ENCODE data around the gene SMG5.
"Not testable (repeated sequence)": the region's sequence is repeated elsewhere in the genome, so short reads cannot be mapped to it uniquely, and the experiment has no call there.

Gene SMG5, protein sequence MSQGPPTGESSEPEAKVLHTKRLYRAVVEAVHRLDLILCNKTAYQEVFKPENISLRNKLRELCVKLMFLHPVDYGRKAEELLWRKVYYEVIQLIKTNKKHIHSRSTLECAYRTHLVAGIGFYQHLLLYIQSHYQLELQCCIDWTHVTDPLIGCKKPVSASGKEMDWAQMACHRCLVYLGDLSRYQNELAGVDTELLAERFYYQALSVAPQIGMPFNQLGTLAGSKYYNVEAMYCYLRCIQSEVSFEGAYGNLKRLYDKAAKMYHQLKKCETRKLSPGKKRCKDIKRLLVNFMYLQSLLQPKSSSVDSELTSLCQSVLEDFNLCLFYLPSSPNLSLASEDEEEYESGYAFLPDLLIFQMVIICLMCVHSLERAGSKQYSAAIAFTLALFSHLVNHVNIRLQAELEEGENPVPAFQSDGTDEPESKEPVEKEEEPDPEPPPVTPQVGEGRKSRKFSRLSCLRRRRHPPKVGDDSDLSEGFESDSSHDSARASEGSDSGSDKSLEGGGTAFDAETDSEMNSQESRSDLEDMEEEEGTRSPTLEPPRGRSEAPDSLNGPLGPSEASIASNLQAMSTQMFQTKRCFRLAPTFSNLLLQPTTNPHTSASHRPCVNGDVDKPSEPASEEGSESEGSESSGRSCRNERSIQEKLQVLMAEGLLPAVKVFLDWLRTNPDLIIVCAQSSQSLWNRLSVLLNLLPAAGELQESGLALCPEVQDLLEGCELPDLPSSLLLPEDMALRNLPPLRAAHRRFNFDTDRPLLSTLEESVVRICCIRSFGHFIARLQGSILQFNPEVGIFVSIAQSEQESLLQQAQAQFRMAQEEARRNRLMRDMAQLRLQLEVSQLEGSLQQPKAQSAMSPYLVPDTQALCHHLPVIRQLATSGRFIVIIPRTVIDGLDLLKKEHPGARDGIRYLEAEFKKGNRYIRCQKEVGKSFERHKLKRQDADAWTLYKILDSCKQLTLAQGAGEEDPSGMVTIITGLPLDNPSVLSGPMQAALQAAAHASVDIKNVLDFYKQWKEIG

DNA sequence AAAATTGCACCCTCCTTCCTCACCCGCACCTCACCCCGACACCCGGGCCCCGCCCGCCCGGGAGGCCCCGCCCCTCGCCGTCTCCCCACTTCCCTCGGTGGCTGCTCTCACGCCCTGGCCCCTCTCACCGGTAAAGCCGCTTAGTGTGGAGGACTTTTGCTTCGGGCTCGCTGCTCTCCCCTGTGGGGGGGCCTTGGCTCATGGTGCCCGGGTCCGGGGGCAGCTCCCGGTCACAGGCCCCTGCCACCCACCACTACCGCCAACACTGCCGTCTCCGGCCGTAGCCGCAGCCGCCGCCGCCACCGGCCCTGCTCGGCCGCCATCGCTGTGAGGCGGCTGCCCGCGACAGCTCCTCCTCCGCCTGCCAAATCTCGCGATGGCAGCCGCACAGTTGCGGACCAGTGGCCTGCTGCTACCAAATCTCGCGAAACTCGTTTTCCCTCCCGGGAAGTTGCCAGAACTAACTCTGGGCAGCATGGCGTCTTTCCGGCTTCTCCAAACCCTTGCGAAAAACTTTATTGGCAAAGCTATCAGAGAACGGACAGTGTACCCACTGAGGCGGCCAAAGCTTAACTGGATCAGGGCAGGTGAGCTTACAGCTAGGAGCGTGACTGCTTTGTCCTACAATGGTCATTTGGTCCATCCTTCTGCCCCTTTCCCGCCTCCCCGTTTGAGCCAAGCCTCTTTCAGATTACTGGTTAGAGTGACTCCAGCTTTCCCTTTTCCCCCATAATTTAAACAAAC lies at the start of gene SMG5:
Gene SMG5 (minus strand): TSS at position 347 of the 744 bp plus-strand sequence. CDS start 145 bp downstream, at position 202.
- peak; percentile 98 for DNase-seq
- CTCF ChIA-PET: interaction anchor here (0.7 to 3.5 kb wide), 6 partner anchors 11 to 186 kb away, joined by 3 to 11 read pairs (median 4); no protein-coding TSS in a partner anchor
- no peaks in the 10 kb centered on the region for H3K27me3 Mint-ChIP-seq
- peaks cover 39% of the 10 kb centered on the region for H3K4me1 Mint-ChIP-seq
- peak within 1 kb of the TSS; percentile 88 for H3K27ac Mint-ChIP-seq
- H3K9me3 Mint-ChIP-seq: no peaks in the 10 kb centered on the region
- peak within 1 kb of the TSS; percentile 82 for H3K4me3 Mint-ChIP-seq
- H3K36me3 Mint-ChIP-seq: peaks cover 16% of the 10 kb centered on the region

DNA sequence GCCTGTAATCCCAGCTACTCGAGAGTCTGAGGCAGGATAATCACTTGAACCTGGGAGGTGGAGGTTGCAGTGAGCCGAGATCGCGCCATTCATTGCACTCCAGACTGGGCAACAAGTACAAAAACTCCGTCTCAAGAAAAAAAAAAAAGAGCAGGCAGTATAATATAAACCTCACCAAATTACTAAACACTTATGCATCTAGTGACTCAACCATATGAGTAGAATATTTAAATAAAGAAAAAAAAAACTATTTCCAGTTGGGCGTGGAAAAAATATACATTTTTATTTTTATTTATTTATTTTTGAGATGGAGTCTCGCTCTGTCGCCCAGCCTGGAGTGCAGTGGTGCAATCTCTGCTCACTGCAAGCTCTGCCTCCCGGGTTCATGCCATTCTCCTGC lies 40.6 kb upstream of the SMG5 start:
- H3K4me3 Mint-ChIP-seq, H3K27me3 Mint-ChIP-seq, H3K9me3 Mint-ChIP-seq, H3K4me1 Mint-ChIP-seq, H3K27ac Mint-ChIP-seq, DNase-seq: not testable (repeated sequence)
- peaks cover 36% of the 10 kb centered on the region for H3K36me3 Mint-ChIP-seq
- CTCF ChIA-PET: interaction anchor here (1.2 to 1.9 kb wide), 3 partner anchors 177 to 226 kb away, joined by 3 to 6 read pairs (median 4); no protein-coding TSS in a partner anchor

DNA sequence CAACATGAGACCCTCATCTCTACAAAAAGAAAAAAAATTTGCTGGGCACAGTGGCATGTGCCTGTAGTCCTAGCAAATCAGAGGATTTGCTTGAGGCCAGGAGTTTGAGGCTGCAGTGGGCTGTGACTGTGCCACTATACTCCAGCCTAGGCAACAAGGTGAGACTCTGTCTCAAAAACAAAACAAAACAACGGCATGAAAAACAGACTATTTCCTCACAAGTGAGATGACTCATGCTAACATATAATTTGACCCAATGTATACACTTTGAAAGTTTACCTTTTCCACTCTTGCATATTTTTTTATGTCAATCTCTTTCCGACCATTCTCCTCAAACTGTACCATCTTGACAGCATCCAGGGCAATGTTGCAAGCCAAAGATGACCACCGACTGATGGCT lies 37.9 kb upstream of the SMG5 start:
- CTCF ChIA-PET: interaction anchor here (1.2 to 4.7 kb wide), 4 partner anchors 11 to 230 kb away, joined by 3 to 73 read pairs (median 4); no protein-coding TSS in a partner anchor
- H3K27ac Mint-ChIP-seq: no peak overlapping the region

DNA sequence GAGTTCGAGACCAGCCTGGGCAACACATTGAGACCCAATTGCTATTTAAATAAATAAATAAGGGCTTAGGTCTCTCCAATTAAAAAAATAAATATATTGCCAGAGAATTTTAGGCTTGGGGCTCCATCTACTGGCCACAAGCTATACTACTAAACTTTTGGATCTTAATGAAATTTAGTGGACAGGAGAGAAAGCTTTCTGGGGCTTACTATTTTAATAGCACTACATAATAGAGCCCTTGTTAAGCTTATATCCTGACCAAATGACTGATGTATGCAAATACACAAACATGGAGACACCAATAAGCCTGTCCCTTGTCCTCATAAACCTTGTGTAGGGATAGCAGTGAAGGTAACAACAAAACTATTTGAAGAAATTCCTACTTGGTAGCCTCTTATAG lies 37.0 kb upstream of the SMG5 start:
- H3K36me3 Mint-ChIP-seq: peaks cover 44% of the 10 kb centered on the region
- no peak overlapping the region for H3K4me3 Mint-ChIP-seq
- H3K27ac Mint-ChIP-seq: no peak overlapping the region
- peak; percentile 49 for DNase-seq
- no peaks in the 10 kb centered on the region for H3K9me3 Mint-ChIP-seq
- H3K27me3 Mint-ChIP-seq: no peaks in the 10 kb centered on the region
- no peaks in the 10 kb centered on the region for H3K4me1 Mint-ChIP-seq
- CTCF ChIA-PET: interaction anchor here (0.7 to 4.7 kb wide), 23 partner anchors 12 to 235 kb away, joined by 3 to 73 read pairs (median 4); partner anchors contain the start of genes SMG5 and TMEM79

More for the DNA sequence above, 37.9 kb upstream of the SMG5 start:
- Mint-ChIP-seq H3K4me3 (no peak overlapping the region), H3K4me1 (no peaks in the 10 kb centered on the region), H3K9me3 (no peaks in the 10 kb centered on the region), H3K27me3 (no peaks in the 10 kb centered on the region), H3K36me3 (peaks cover 43% of the 10 kb centered on the region)
- no peak for DNase-seq

GRCh38 chr1:156316909-156317308 lies 34.3 kb upstream of the SMG5 start:
- H3K36me3 Mint-ChIP-seq: peaks cover 47% of the 10 kb centered on the region
- no peaks in the 10 kb centered on the region for H3K4me1 Mint-ChIP-seq
- no peak for DNase-seq
- H3K27me3 Mint-ChIP-seq: no peaks in the 10 kb centered on the region
- H3K4me3 Mint-ChIP-seq: no peak overlapping the region
- CTCF ChIA-PET: interaction anchor here (0.7 to 4.7 kb wide), 4 partner anchors 91 to 188 kb away, joined by 3 to 73 read pairs (median 4); no protein-coding TSS in a partner anchor
- H3K27ac Mint-ChIP-seq: no peak overlapping the region
- no peaks in the 10 kb centered on the region for H3K9me3 Mint-ChIP-seq

- CTCF ChIA-PET: no interaction called here
- no peaks in the 10 kb centered on the region for H3K4me1 Mint-ChIP-seq
- H3K4me3 Mint-ChIP-seq: no peak overlapping the region
- H3K27ac Mint-ChIP-seq: no peak overlapping the region
- no peaks in the 10 kb centered on the region for H3K27me3 Mint-ChIP-seq
- no peak for DNase-seq
- H3K9me3 Mint-ChIP-seq: no peaks in the 10 kb centered on the region
- H3K36me3 Mint-ChIP-seq: peaks cover 40% of the 10 kb centered on the region
Measured at GRCh38 chr1:156310962-156311361, 28.3 kb upstream of the SMG5 start.

DNA sequence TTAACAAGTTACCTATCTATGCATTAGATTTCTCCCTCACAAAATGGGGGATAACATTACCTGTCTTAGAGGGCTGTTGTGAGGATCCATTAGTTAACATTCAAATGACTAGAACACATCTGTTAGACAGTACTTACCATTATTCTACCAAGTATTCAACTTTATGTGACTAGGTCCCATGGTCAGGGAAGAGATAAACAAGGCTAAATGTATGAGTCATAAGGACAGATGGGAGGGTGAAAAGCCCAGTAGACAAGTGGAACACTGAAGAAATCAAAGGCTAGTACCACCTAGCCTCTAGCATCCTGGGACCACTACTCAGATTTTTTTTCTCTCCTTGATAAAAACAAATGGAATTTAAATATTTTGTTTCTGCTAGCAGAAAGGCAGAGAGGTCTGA lies 25.5 kb upstream of the SMG5 start:
- H3K27me3 Mint-ChIP-seq: no peaks in the 10 kb centered on the region
- no peaks in the 10 kb centered on the region for H3K9me3 Mint-ChIP-seq
- DNase-seq: no peak
- H3K4me3 Mint-ChIP-seq: no peak overlapping the region
- no peaks in the 10 kb centered on the region for H3K4me1 Mint-ChIP-seq
- H3K27ac Mint-ChIP-seq: no peak overlapping the region
- CTCF ChIA-PET: interaction anchor here (1.4 to 1.7 kb wide), 2 partner anchors 11 to 78 kb away, joined by 3 to 8 read pairs; no protein-coding TSS in a partner anchor
- peaks cover 39% of the 10 kb centered on the region for H3K36me3 Mint-ChIP-seq

- H3K36me3 Mint-ChIP-seq: peaks cover 26% of the 10 kb centered on the region
- H3K27me3 Mint-ChIP-seq: no peaks in the 10 kb centered on the region
- no peak overlapping the region for H3K27ac Mint-ChIP-seq
- H3K4me3 Mint-ChIP-seq: no peak overlapping the region
- CTCF ChIA-PET: interaction anchor here (2.5 kb wide), 1 partner anchor 14 kb away, joined by 6 read pairs; no protein-coding TSS in a partner anchor
- no peaks in the 10 kb centered on the region for H3K4me1 Mint-ChIP-seq
- no peaks in the 10 kb centered on the region for H3K9me3 Mint-ChIP-seq
- DNase-seq: no peak
Measured at GRCh38 chr1:156305215-156305614, 22.6 kb upstream of the SMG5 start.

GRCh38 chr1:156303241-156303640 lies 20.6 kb upstream of the SMG5 start:
- no peak for DNase-seq
- Mint-ChIP-seq H3K27ac (no peak overlapping the region), H3K9me3 (no peaks in the 10 kb centered on the region), H3K4me1 (no peaks in the 10 kb centered on the region), H3K36me3 (peaks cover 17% of the 10 kb centered on the region), H3K4me3 (no peak overlapping the region), H3K27me3 (no peaks in the 10 kb centered on the region)
- CTCF ChIA-PET: interaction anchor here (2.5 kb wide), 1 partner anchor 16 kb away, joined by 6 read pairs; no protein-coding TSS in a partner anchor

DNA sequence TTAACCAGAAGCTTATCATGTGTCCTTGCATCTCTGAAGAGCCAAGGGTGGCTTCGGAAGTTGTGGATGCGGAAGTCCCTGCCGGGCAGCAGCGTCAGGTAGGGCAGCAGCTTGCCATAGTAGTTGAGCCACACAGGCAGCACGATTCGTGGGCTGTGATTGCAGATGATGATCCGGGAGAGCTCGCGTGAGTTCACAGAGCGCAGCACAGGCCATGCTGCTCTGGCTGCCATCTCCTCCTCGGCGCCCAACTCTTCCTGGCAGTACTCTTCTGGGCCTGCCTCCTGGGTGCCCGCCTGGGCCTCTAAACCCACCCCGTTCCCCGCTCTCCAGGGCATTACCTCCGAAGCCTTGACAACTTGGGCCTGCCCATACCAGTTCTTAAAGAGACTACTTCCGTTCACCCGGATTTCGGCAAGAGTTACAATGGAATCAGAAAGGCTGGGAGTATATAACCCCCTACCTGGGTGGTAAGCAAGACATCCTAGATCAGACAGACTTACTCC lies 16.3 kb upstream of the SMG5 start, which contains the start of gene VHLL:
Gene VHLL (minus strand): TSS at position 456 of the 506 bp plus-strand sequence. CDS start 118 bp downstream, at position 338.
- H3K36me3 Mint-ChIP-seq: peaks cover 4% of the 10 kb centered on the region
- CTCF ChIA-PET: no interaction called here
- no peaks in the 10 kb centered on the region for H3K27me3 Mint-ChIP-seq
- H3K4me3 Mint-ChIP-seq: no peak within 1 kb of the TSS
- H3K4me1 Mint-ChIP-seq: peaks cover 17% of the 10 kb centered on the region
- H3K9me3 Mint-ChIP-seq: no peaks in the 10 kb centered on the region
- DNase-seq: no peak
- H3K27ac Mint-ChIP-seq: no peak within 1 kb of the TSS

DNA sequence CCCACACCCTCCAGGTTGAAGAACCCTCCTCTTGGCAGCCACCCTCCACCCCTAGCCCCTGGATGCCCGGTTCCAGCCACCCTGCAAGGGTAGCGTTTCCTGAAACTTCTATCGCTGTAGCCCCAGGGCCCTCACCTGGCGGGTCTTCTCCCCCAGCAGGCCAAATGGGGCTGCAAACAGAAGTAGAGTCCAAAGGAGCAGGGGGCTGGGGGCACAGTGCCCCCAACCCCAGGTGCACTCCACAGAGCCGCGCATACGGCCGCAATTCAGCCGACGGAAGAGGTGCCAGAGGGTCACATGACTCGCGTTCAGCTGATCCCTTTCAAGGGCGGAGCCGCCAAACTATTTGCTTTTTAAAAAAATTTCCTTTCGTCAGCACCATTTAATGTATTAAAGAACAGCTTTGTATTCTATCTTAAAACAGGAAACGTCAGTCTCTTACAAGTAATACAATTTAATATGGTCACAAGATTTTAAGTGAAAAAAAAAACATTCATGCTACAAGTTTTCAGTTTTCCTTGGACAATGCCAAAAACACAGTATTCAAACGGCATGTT lies 12.8 kb upstream of the SMG5 start, which contains the start of gene GLMP:
Gene GLMP (minus strand): TSS at position 289 of the 557 bp plus-strand sequence. CDS start 34 bp downstream, at position 255.
- H3K27me3 Mint-ChIP-seq: no peaks in the 10 kb centered on the region
- CTCF ChIA-PET: interaction anchor here (1.8 kb wide), 1 partner anchor 15 kb away, joined by 4 read pairs; no protein-coding TSS in a partner anchor
- H3K27ac Mint-ChIP-seq: peak within 1 kb of the TSS; percentile 77
- H3K4me3 Mint-ChIP-seq: peak within 1 kb of the TSS; percentile 90
- H3K36me3 Mint-ChIP-seq: peaks cover 6% of the 10 kb centered on the region
- H3K4me1 Mint-ChIP-seq: peaks cover 20% of the 10 kb centered on the region
- DNase-seq: peak; percentile 81
- H3K9me3 Mint-ChIP-seq: no peaks in the 10 kb centered on the region

DNA sequence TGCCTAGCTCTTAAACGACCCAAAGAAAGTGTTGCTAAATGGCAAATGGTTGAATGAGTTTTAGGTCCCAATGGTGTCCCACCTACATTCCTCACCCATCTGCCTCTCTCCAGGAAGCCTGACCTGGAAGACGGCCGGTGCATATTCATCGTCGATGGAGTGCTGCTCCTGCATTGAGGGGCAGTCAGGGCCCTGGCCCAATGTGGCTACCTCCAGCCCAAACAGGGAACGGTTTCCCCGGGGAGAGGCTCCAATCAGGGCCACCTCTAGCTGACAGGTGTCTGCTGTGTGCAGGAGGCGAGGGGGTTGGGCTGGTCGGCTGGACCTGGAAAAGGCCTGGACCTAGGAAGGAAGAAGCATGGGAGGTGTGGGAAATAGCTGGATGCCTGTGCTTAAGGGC lies 11.3 kb upstream of the SMG5 start:
- peaks cover 8% of the 10 kb centered on the region for H3K36me3 Mint-ChIP-seq
- peaks cover 20% of the 10 kb centered on the region for H3K4me1 Mint-ChIP-seq
- no peaks in the 10 kb centered on the region for H3K27me3 Mint-ChIP-seq
- DNase-seq: no peak
- H3K9me3 Mint-ChIP-seq: no peaks in the 10 kb centered on the region
- no peak overlapping the region for H3K4me3 Mint-ChIP-seq
- CTCF ChIA-PET: interaction anchor here (0.9 to 1.1 kb wide), 2 partner anchors 10 to 163 kb away, joined by 3 read pairs; partner anchors contain the start of gene TMEM79
- H3K27ac Mint-ChIP-seq: no peak overlapping the region

Data from activated naive CD4-positive, alpha-beta T cell treated with anti-CD3 and anti-CD28 coated beads, Interleukin-2, amount 10 ng/mL, durations not matched to agents 7 days and 5 days (primary cell).